ENCODE data around the gene ABCA5.
"Not testable (repeated sequence)": the region's sequence is repeated elsewhere in the genome, so short reads cannot be mapped to it uniquely, and the experiment has no call there.

ABCA5 gene

GRCh38 chr17:69284646-69285045, 42.3 kb downstream of the ABCA5 start:
- Histone ChIP-seq H3K27ac (ENCODE audit: low read length) (no peak overlapping the region), H3K9ac (ENCODE audit: low read depth, low read length) (no peak overlapping the region), H3K27me3 (ENCODE audit: insufficient read depth, low read length) (no peaks in the 10 kb centered on the region), H3K4me1 (ENCODE audit: insufficient read depth, low read length) (no peaks in the 10 kb centered on the region), H3K9me3 (ENCODE audit: insufficient read depth, low read depth, low read length) (no peaks in the 10 kb centered on the region), H3K4me3 (ENCODE audit: low read length) (no peak overlapping the region), H3K36me3 (ENCODE audit: insufficient read depth, low read depth, low read length) (no peaks in the 10 kb centered on the region)

- Histone ChIP-seq H3K27ac (ENCODE audit: low read length) (no peak overlapping the region), H3K4me1 (ENCODE audit: insufficient read depth, low read length) (no peaks in the 10 kb centered on the region), H3K9ac (ENCODE audit: low read depth, low read length) (no peak overlapping the region), H3K27me3 (ENCODE audit: insufficient read depth, low read length) (no peaks in the 10 kb centered on the region), H3K9me3 (ENCODE audit: insufficient read depth, low read depth, low read length) (no peaks in the 10 kb centered on the region), H3K36me3 (ENCODE audit: insufficient read depth, low read depth, low read length) (no peaks in the 10 kb centered on the region), H3K4me3 (ENCODE audit: low read length) (no peak overlapping the region)
These were observed 44.9 kb downstream of the ABCA5 start for GRCh38 chr17:69282002-69282401.

- not testable (repeated sequence) for H3K4me1 ChIP-seq (ENCODE audit: insufficient read depth, low read length); H3K9ac ChIP-seq (ENCODE audit: low read depth, low read length); H3K4me3 ChIP-seq (ENCODE audit: low read length); H3K27me3 ChIP-seq (ENCODE audit: insufficient read depth, low read length); H3K36me3 ChIP-seq (ENCODE audit: insufficient read depth, low read depth, low read length); H3K27ac ChIP-seq (ENCODE audit: low read length); H3K9me3 ChIP-seq (ENCODE audit: insufficient read depth, low read depth, low read length)
These were observed 50.7 kb downstream of the ABCA5 start for GRCh38 chr17:69276279-69276678.

DNA sequence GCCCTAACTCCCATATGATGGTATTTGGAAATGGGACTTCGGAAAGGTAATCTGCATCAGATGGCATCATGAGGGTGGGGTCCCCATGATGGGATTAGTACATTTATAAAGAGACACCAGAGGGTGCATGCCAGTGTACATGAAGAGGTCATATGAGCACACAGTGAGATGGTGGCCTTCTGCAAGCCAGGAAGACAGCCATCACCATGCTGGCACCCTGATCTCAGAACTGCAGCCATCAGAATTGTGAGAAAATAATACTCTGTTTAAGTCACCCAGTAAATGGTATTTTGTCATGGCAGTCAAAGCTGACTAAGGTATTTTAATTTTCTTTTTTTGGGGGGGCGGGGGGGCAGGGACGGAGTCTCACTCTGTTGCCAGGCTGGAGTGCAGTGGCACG, 51.2 kb downstream of the ABCA5 start:
- Histone ChIP-seq H3K9ac (ENCODE audit: low read depth, low read length) (no peak overlapping the region), H3K27ac (ENCODE audit: low read length) (no peak overlapping the region), H3K27me3 (ENCODE audit: insufficient read depth, low read length) (no peaks in the 10 kb centered on the region), H3K9me3 (ENCODE audit: insufficient read depth, low read depth, low read length) (no peaks in the 10 kb centered on the region), H3K36me3 (ENCODE audit: insufficient read depth, low read depth, low read length) (no peaks in the 10 kb centered on the region), H3K4me1 (ENCODE audit: insufficient read depth, low read length) (no peaks in the 10 kb centered on the region), H3K4me3 (ENCODE audit: low read length) (no peak overlapping the region)

GRCh38 chr17:69271023-69271422, 55.9 kb downstream of the ABCA5 start:
- Histone ChIP-seq H3K4me1 (ENCODE audit: insufficient read depth, low read length) (no peaks in the 10 kb centered on the region), H3K27me3 (ENCODE audit: insufficient read depth, low read length) (no peaks in the 10 kb centered on the region), H3K27ac (ENCODE audit: low read length) (no peak overlapping the region), H3K36me3 (ENCODE audit: insufficient read depth, low read depth, low read length) (no peaks in the 10 kb centered on the region), H3K4me3 (ENCODE audit: low read length) (no peak overlapping the region), H3K9me3 (ENCODE audit: insufficient read depth, low read depth, low read length) (no peaks in the 10 kb centered on the region), H3K9ac (ENCODE audit: low read depth, low read length) (no peak overlapping the region)

GRCh38 chr17:69269131-69269998, 57.6 kb downstream of the ABCA5 start:
- Histone ChIP-seq H3K36me3 (ENCODE audit: insufficient read depth, low read depth, low read length) (no peaks in the 10 kb centered on the region), H3K4me1 (ENCODE audit: insufficient read depth, low read length) (no peaks in the 10 kb centered on the region), H3K9me3 (ENCODE audit: insufficient read depth, low read depth, low read length) (no peaks in the 10 kb centered on the region), H3K27me3 (ENCODE audit: insufficient read depth, low read length) (no peaks in the 10 kb centered on the region), H3K4me3 (ENCODE audit: low read length) (no peak overlapping the region), H3K27ac (ENCODE audit: low read length) (no peak overlapping the region), H3K9ac (ENCODE audit: low read depth, low read length) (no peak overlapping the region)

DNA sequence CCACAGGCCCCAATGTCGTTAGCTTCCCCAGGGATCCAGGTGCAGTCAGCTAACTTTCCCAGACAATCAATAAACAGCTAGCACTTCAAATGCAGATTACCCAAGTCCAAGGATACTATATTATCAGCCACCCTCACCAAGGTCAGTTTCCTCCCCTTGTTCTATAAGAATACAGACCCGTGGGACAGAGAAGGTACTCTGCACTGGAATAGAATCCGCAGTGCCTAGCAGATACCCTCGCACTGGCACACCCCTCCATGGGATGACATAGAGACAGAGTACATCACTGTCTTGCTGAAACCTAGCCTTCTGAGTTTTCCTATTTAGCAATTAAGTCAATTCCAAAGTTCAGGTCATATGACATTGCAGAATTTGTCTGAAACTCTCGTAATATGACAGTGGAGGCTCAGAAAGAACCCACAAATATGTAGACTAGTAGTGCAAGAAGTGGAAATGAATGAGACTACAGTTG, 58.4 kb downstream of the ABCA5 start:
- Histone ChIP-seq H3K4me1 (ENCODE audit: insufficient read depth, low read length) (no peaks in the 10 kb centered on the region), H3K27me3 (ENCODE audit: insufficient read depth, low read length) (no peaks in the 10 kb centered on the region), H3K9me3 (ENCODE audit: insufficient read depth, low read depth, low read length) (no peaks in the 10 kb centered on the region), H3K27ac (ENCODE audit: low read length) (no peak overlapping the region), H3K9ac (ENCODE audit: low read depth, low read length) (no peak overlapping the region), H3K36me3 (ENCODE audit: insufficient read depth, low read depth, low read length) (no peaks in the 10 kb centered on the region), H3K4me3 (ENCODE audit: low read length) (no peak overlapping the region)

- no peaks in the 10 kb centered on the region for H3K9me3 ChIP-seq (ENCODE audit: insufficient read depth, low read depth, low read length)
- H3K27me3 ChIP-seq (ENCODE audit: insufficient read depth, low read length): no peaks in the 10 kb centered on the region
- H3K9ac ChIP-seq (ENCODE audit: low read depth, low read length): no peak overlapping the region
- no peaks in the 10 kb centered on the region for H3K36me3 ChIP-seq (ENCODE audit: insufficient read depth, low read depth, low read length)
- H3K27ac ChIP-seq (ENCODE audit: low read length): no peak overlapping the region
- no peaks in the 10 kb centered on the region for H3K4me1 ChIP-seq (ENCODE audit: insufficient read depth, low read length)
- H3K4me3 ChIP-seq (ENCODE audit: low read length): no peak overlapping the region
These were observed 59.7 kb downstream of the ABCA5 start for GRCh38 chr17:69267219-69267618.

- H3K36me3 ChIP-seq (ENCODE audit: insufficient read depth, low read depth, low read length): no peaks in the 10 kb centered on the region
- H3K27ac ChIP-seq (ENCODE audit: low read length): no peak overlapping the region
- H3K4me1 ChIP-seq (ENCODE audit: insufficient read depth, low read length): no peaks in the 10 kb centered on the region
- H3K27me3 ChIP-seq (ENCODE audit: insufficient read depth, low read length): no peaks in the 10 kb centered on the region
- no peaks in the 10 kb centered on the region for H3K9me3 ChIP-seq (ENCODE audit: insufficient read depth, low read depth, low read length)
- H3K9ac ChIP-seq (ENCODE audit: low read depth, low read length): no peak overlapping the region
- no peak overlapping the region for H3K4me3 ChIP-seq (ENCODE audit: low read length)
These were observed 61.1 kb downstream of the ABCA5 start for GRCh38 chr17:69265873-69266272.

DNA sequence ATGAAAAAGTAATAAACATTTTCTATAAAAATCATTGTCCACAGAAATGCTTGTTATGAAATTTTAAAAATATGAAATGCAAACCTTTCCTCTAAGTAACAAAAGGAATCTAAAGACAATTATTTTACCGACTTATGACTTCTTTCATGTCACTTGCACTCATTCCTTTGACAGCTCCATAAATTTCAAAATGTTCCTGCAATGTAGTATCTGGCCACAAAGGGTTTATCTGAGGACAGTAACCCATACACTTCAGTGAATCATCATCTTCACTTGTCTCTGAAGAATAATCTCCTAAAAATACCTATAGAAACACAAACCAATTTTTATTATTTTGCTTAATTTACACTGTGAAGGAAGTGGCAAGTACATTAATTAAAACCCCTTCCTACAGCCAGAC, 72.7 kb downstream of the ABCA5 start:
- Histone ChIP-seq H3K4me3 (ENCODE audit: low read length) (no peak overlapping the region), H3K9me3 (ENCODE audit: insufficient read depth, low read depth, low read length) (no peaks in the 10 kb centered on the region), H3K9ac (ENCODE audit: low read depth, low read length) (no peak overlapping the region), H3K4me1 (ENCODE audit: insufficient read depth, low read length) (no peaks in the 10 kb centered on the region), H3K36me3 (ENCODE audit: insufficient read depth, low read depth, low read length) (no peaks in the 10 kb centered on the region), H3K27ac (ENCODE audit: low read length) (no peak overlapping the region), H3K27me3 (ENCODE audit: insufficient read depth, low read length) (no peaks in the 10 kb centered on the region)

GRCh38 chr17:69250641-69251040, 76.3 kb downstream of the ABCA5 start:
- H3K9me3 ChIP-seq (ENCODE audit: insufficient read depth, low read depth, low read length): no peaks in the 10 kb centered on the region
- H3K27ac ChIP-seq (ENCODE audit: low read length): no peak overlapping the region
- no peak overlapping the region for H3K4me3 ChIP-seq (ENCODE audit: low read length)
- H3K36me3 ChIP-seq (ENCODE audit: insufficient read depth, low read depth, low read length): no peaks in the 10 kb centered on the region
- no peaks in the 10 kb centered on the region for H3K4me1 ChIP-seq (ENCODE audit: insufficient read depth, low read length)
- no peaks in the 10 kb centered on the region for H3K27me3 ChIP-seq (ENCODE audit: insufficient read depth, low read length)
- no peak overlapping the region for H3K9ac ChIP-seq (ENCODE audit: low read depth, low read length)

DNA sequence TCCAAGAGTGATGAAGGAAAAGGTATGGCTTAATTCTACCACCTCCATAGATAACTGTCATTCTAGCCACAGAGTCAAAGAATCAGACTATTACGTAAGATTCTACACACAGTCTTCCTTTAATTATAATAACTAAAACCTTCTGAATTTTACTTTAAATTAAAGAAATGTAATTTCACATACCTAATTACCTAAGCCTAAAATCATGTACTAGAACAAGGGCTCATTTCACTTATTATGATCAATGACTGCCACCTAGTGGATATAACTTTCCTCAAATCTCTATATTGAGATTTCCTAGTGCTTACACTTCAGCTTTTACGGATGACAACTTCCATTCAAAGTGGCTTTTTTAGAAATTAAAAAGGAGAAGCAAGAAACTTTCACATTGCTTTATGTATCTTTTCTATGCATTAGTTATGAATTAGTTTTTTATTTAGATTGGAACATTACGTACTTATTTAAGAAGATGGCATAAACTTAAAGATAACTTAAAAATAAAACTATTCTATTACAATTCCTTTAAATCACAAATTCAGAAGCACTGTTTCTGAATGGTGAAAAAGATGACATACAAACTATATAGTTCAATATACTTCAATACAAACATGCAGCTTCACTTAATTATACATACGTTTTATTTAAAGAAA, 80.1 kb downstream of the ABCA5 start:
- H3K9me3 ChIP-seq (ENCODE audit: insufficient read depth, low read depth, low read length): no peaks in the 10 kb centered on the region
- H3K4me3 ChIP-seq (ENCODE audit: low read length): no peak overlapping the region
- no peaks in the 10 kb centered on the region for H3K4me1 ChIP-seq (ENCODE audit: insufficient read depth, low read length)
- no peak overlapping the region for H3K9ac ChIP-seq (ENCODE audit: low read depth, low read length)
- no peak overlapping the region for H3K27ac ChIP-seq (ENCODE audit: low read length)
- no peaks in the 10 kb centered on the region for H3K27me3 ChIP-seq (ENCODE audit: insufficient read depth, low read length)
- no peaks in the 10 kb centered on the region for H3K36me3 ChIP-seq (ENCODE audit: insufficient read depth, low read depth, low read length)

Measured in iPS-20b (cell line).